ENCODE data around the gene DARS1. TPM values are rescaled to one million over a fixed set of nuclear protein-coding genes. Genes with fewer than 3 reads are reported as not detected.

DARS1 gene
- total and polyA plus RNA-seq, 2 experiments from 2014 or later, result 67.0 to 69.5 TPM

GRCh38 chr2:135975702-135976101, 9.7 kb downstream of the DARS1 start:
- no peak overlapping the region for H2AFZ ChIP-seq
- no peaks in the 10 kb centered on the region for H3K4me1 ChIP-seq (ENCODE audit: insufficient read depth)
- H3K9me3 ChIP-seq (ENCODE audit: low read depth), result no peaks in the 10 kb centered on the region
- no peak overlapping the region for H3K4me2 ChIP-seq
- no peaks in the 10 kb centered on the region for H3K36me3 ChIP-seq (replicated peaks; ENCODE audit: insufficient read depth, low read depth)
- DNase-seq (ENCODE audit: low spot score), result no peak
- peaks cover 60% of the 10 kb centered on the region for H3K79me2 ChIP-seq
- no peaks in the 10 kb centered on the region for H4K20me1 ChIP-seq (ENCODE audit: insufficient read depth, poor library complexity, severe bottlenecking)
- no peak overlapping the region for H3K4me3 ChIP-seq
- no peaks in the 10 kb centered on the region for H3K9me2 ChIP-seq (replicated peaks; ENCODE audit: insufficient read depth)
- 94% methylated on average over 2 of the region's 2 CpGs for WGBS (ENCODE audit: low lambda C conversion rate, missing lambda C conversion rate)
- no peaks in the 10 kb centered on the region for H3K27me3 ChIP-seq
- TF ChIP-seq EZH2phosphoT487 (IDR thresholded peaks at IDR 0.05; ENCODE audit: low read depth, severe bottlenecking, unreplicated experiment), result no peak
- no peak for TF ChIP-seq CTCF (IDR thresholded peaks at IDR 0.05; ENCODE audit: poor library complexity)
- no peak for TF ChIP-seq EZH2 (IDR thresholded peaks at IDR 0.05; ENCODE audit: borderline replicate concordance)
- no peak overlapping the region for H3K27ac ChIP-seq

GRCh38 chr2:135974036-135974435, 11.4 kb downstream of the DARS1 start:
- no peak for DNase-seq (ENCODE audit: low spot score)
- Histone ChIP-seq H3K9me3 (ENCODE audit: low read depth) (no peaks in the 10 kb centered on the region), H3K4me3 (no peak overlapping the region), H3K4me1 (ENCODE audit: insufficient read depth) (no peaks in the 10 kb centered on the region), H3K9me2 (replicated peaks; ENCODE audit: insufficient read depth) (no peaks in the 10 kb centered on the region), H4K20me1 (ENCODE audit: insufficient read depth, poor library complexity, severe bottlenecking) (no peaks in the 10 kb centered on the region), H3K27me3 (no peaks in the 10 kb centered on the region), H3K36me3 (replicated peaks; ENCODE audit: insufficient read depth, low read depth) (no peaks in the 10 kb centered on the region), H3K79me2 (peaks cover 62% of the 10 kb centered on the region), H3K27ac (no peak overlapping the region), H3K4me2 (no peak overlapping the region), H2AFZ (no peak overlapping the region)
- 97% methylated on average over 5 of the region's 5 CpGs for WGBS (ENCODE audit: low lambda C conversion rate, missing lambda C conversion rate)
- no peak for TF ChIP-seq EZH2 (IDR thresholded peaks at IDR 0.05; ENCODE audit: borderline replicate concordance)
- no peak for TF ChIP-seq CTCF (IDR thresholded peaks at IDR 0.05; ENCODE audit: poor library complexity)
- TF ChIP-seq EZH2phosphoT487 (IDR thresholded peaks at IDR 0.05; ENCODE audit: low read depth, severe bottlenecking, unreplicated experiment), result no peak

- Histone ChIP-seq H3K4me3 (no peak overlapping the region), H3K4me1 (ENCODE audit: insufficient read depth) (no peaks in the 10 kb centered on the region), H3K4me2 (no peak overlapping the region), H3K79me2 (peaks cover 72% of the 10 kb centered on the region), H3K9me2 (replicated peaks; ENCODE audit: insufficient read depth) (no peaks in the 10 kb centered on the region), H3K9me3 (ENCODE audit: low read depth) (no peaks in the 10 kb centered on the region), H3K36me3 (replicated peaks; ENCODE audit: insufficient read depth, low read depth) (no peaks in the 10 kb centered on the region), H3K27me3 (no peaks in the 10 kb centered on the region), H3K27ac (no peak overlapping the region), H2AFZ (no peak overlapping the region), H4K20me1 (ENCODE audit: insufficient read depth, poor library complexity, severe bottlenecking) (no peaks in the 10 kb centered on the region)
- no peak for DNase-seq (ENCODE audit: low spot score)
- TF ChIP-seq CTCF (IDR thresholded peaks at IDR 0.05; ENCODE audit: poor library complexity), result no peak
- TF ChIP-seq EZH2phosphoT487 (IDR thresholded peaks at IDR 0.05; ENCODE audit: low read depth, severe bottlenecking, unreplicated experiment), result no peak
- TF ChIP-seq EZH2 (IDR thresholded peaks at IDR 0.05; ENCODE audit: borderline replicate concordance), result no peak
- WGBS (ENCODE audit: low lambda C conversion rate, missing lambda C conversion rate), result 94% methylated on average over 4 of the region's 4 CpGs
Measured at GRCh38 chr2:135969655-135970387, 15.6 kb downstream of the DARS1 start.
